ENCODE results near the gene LIN52. TPM values are rescaled to one million over a fixed set of nuclear protein-coding genes. Genes with fewer than 3 reads are reported as not detected.

Gene LIN52
- total and polyA plus RNA-seq, 9 of the 15 experiments (the other 6 are each of a cell fraction or from before 2014, with no cell fraction given) = 4.6 to 11.8 (median 9.2) TPM

GRCh38 chr14:74105381-74105780 is 20.6 kb downstream of the LIN52 start:
- DNase-seq (ENCODE audit: extremely low read depth in 1 of 4, low spot score in 3 of 4) (no peak), ATAC-seq (no peak), FAIRE-seq (no peak)
- ChIA-PET CTCF (ENCODE audit: low intra/inter-chr PET ratio) (no interaction called here), POLR2A (no interaction called here)
- Histone ChIP-seq H3K4me2 (ENCODE audit: insufficient read depth, low read length) (no peak overlapping the region), H3K9me1 (ENCODE audit: control insufficient read depth, insufficient read depth, low read length) (no peaks in the 10 kb centered on the region), H4K20me1 (replicated peaks; ENCODE audit: control insufficient read depth, insufficient read depth, low read length) (no peaks in the 10 kb centered on the region), H3K9me3 (replicated peaks; ENCODE audit: control insufficient read depth, insufficient read depth, low read depth, low read length) (no peaks in the 10 kb centered on the region), H3K79me2 (ENCODE audit: control insufficient read depth, insufficient read depth, low read length) (no peaks in the 10 kb centered on the region), H3K4me3 (no peak overlapping the region), H2AFZ (ENCODE audit: low read depth, low read length) (no peak overlapping the region), H3K36me3 (ENCODE audit: control insufficient read depth, insufficient read depth, low read length) (peaks cover 10% of the 10 kb centered on the region; the same call in 2 of the 3 replicates), H3K9ac (ENCODE audit: insufficient read depth in 1 of 2, low read depth in 2 of 2, low read length in 2 of 2) (no peak overlapping the region), H3K27ac (ENCODE audit: extremely low read depth, low read depth, low read length) (no peak overlapping the region), H3K4me1 (replicated peaks in 1 of 2; ENCODE audit: control insufficient read depth in 2 of 2, insufficient read depth in 2 of 2, low read length in 2 of 2) (no peaks in the 10 kb centered on the region), H3K27me3 (ENCODE audit: control insufficient read depth in 2 of 2, insufficient read depth in 2 of 2, low read length in 2 of 2) (no peaks in the 10 kb centered on the region)
- 95% methylated on average over 2 of the region's 2 CpGs for WGBS (ENCODE audit: insufficient coverage, low coverage, missing lambda C conversion rate)
- TF ChIP-seq BACH1 (tag; IDR thresholded peaks at IDR 0.05) (no peak), EGR1 (conservative IDR thresholded peaks at IDR 0.05) (no peak)
- intact Hi-C loops (cut with micrococcal nuclease) (no loop called here), in situ Hi-C loops (cut with MboI) (no loop called here)
- no TSS peak for BruUV-seq (replicated peaks)

- Histone ChIP-seq H3K79me2 (ENCODE audit: control insufficient read depth, insufficient read depth, low read length) (no peaks in the 10 kb centered on the region), H4K20me1 (replicated peaks; ENCODE audit: control insufficient read depth, insufficient read depth, low read length) (no peaks in the 10 kb centered on the region), H3K4me2 (ENCODE audit: insufficient read depth, low read length) (no peak overlapping the region), H3K27ac (ENCODE audit: extremely low read depth, low read depth, low read length) (no peak overlapping the region), H3K4me3 (no peak overlapping the region), H3K9me3 (replicated peaks; ENCODE audit: control insufficient read depth, insufficient read depth, low read depth, low read length) (no peaks in the 10 kb centered on the region), H3K27me3 (ENCODE audit: control insufficient read depth in 2 of 2, insufficient read depth in 2 of 2, low read length in 2 of 2) (no peaks in the 10 kb centered on the region), H2AFZ (ENCODE audit: low read depth, low read length) (no peak overlapping the region), H3K4me1 (replicated peaks in 1 of 2; ENCODE audit: control insufficient read depth in 2 of 2, insufficient read depth in 2 of 2, low read length in 2 of 2) (no peaks in the 10 kb centered on the region), H3K9me1 (ENCODE audit: control insufficient read depth, insufficient read depth, low read length) (no peaks in the 10 kb centered on the region), H3K9ac (ENCODE audit: insufficient read depth in 1 of 2, low read depth in 2 of 2, low read length in 2 of 2) (no peak overlapping the region), H3K36me3 (ENCODE audit: control insufficient read depth, insufficient read depth, low read length) (peaks cover 6% of the 10 kb centered on the region; the same call in 1 of the 3 replicates)
- DNase-seq (ENCODE audit: extremely low read depth in 1 of 4, low spot score in 3 of 4) (no peak), FAIRE-seq (no peak), ATAC-seq (no peak)
- 80% methylated on average over 1 of the region's 1 CpG for WGBS (ENCODE audit: insufficient coverage, low coverage, missing lambda C conversion rate)
- TF ChIP-seq MTA3 (IDR thresholded peaks at IDR 0.05; ENCODE audit: borderline replicate concordance) = no peak
- no peak for TF ChIP-seq ARNT (IDR thresholded peaks at IDR 0.05)
- no peak for TF ChIP-seq ZNF609 (CRISPR knock-in tag; IDR thresholded peaks at IDR 0.05; ENCODE audit: borderline replicate concordance)
- TF ChIP-seq ZNF280A (IDR thresholded peaks at IDR 0.05; ENCODE audit: low read depth, partially characterized antibody) = no peak
- TF ChIP-seq POLR2A (conservative IDR thresholded peaks at IDR 0.05) = no peak
- no peak for TF ChIP-seq ZEB2 (IDR thresholded peaks at IDR 0.05)
- in situ Hi-C loops (cut with MboI) (no loop called here), intact Hi-C loops (cut with micrococcal nuclease) (no loop called here)
- POLR2A ChIA-PET = no interaction called here
- CTCF ChIA-PET (ENCODE audit: low intra/inter-chr PET ratio) = no interaction called here
- BruUV-seq (replicated peaks) = no TSS peak
Measured at GRCh38 chr14:74109369-74109768, 24.6 kb downstream of the LIN52 start.
